Measurements from ENCODE around the gene MTG1.
"Not testable (repeated sequence)": the region's sequence is repeated elsewhere in the genome, so short reads cannot be mapped to it uniquely, and the experiment has no call there.

Gene MTG1

GRCh38 chr10:133424102-133424501 lies 30.1 kb downstream of the MTG1 start:
- not testable (repeated sequence) for DNase-seq (ENCODE audit: low read depth)

GRCh38 chr10:133424601-133425000 lies 30.6 kb downstream of the MTG1 start, which contains the start of gene SPRN:
TSS of gene SPRN (minus strand) at chr10:133424625. CDS start at chr10:133423681, 944 bp downstream.
- not testable (repeated sequence) for DNase-seq (ENCODE audit: low read depth)

- DNase-seq (ENCODE audit: low read depth): not testable (repeated sequence)
Observed at GRCh38 chr10:133429571-133429970, 35.6 kb downstream of the MTG1 start.

- DNase-seq (ENCODE audit: low read depth): not testable (repeated sequence)
Observed at GRCh38 chr10:133431888-133432613, 38.1 kb downstream of the MTG1 start.

GRCh38 chr10:133432789-133433188 lies 38.8 kb downstream of the MTG1 start:
- DNase-seq (ENCODE audit: low read depth): not testable (repeated sequence)

GRCh38 chr10:133438711-133439273 lies 44.8 kb downstream of the MTG1 start:
- no peak for DNase-seq (ENCODE audit: low read depth)

GRCh38 chr10:133439517-133440461 lies 45.8 kb downstream of the MTG1 start:
- no peak for DNase-seq (ENCODE audit: low read depth)

GRCh38 chr10:133440633-133441285 lies 46.8 kb downstream of the MTG1 start:
- no peak for DNase-seq (ENCODE audit: low read depth)

GRCh38 chr10:133441356-133441755 lies 47.4 kb downstream of the MTG1 start:
- not testable (repeated sequence) for DNase-seq (ENCODE audit: low read depth)

GRCh38 chr10:133441780-133442179 lies 47.8 kb downstream of the MTG1 start:
- no peak for DNase-seq (ENCODE audit: low read depth)

- DNase-seq (ENCODE audit: low read depth): no peak
Observed at GRCh38 chr10:133442191-133442966, 48.4 kb downstream of the MTG1 start.

GRCh38 chr10:133442967-133443924 lies 49.3 kb downstream of the MTG1 start:
- DNase-seq (ENCODE audit: low read depth): no peak

- DNase-seq (ENCODE audit: low read depth): no peak
Observed at GRCh38 chr10:133444342-133445267, 50.6 kb downstream of the MTG1 start.

- DNase-seq (ENCODE audit: low read depth): no peak
Observed at GRCh38 chr10:133445268-133445732, 51.3 kb downstream of the MTG1 start.

- DNase-seq (ENCODE audit: low read depth): no peak
Observed at GRCh38 chr10:133445751-133446708, 52.1 kb downstream of the MTG1 start.

- DNase-seq (ENCODE audit: low read depth): no peak
Observed at GRCh38 chr10:133446979-133447378, 53.0 kb downstream of the MTG1 start.

- DNase-seq (ENCODE audit: low read depth): no peak
Observed at GRCh38 chr10:133448120-133448519, 54.2 kb downstream of the MTG1 start.

- no peak for DNase-seq (ENCODE audit: low read depth)
Observed at GRCh38 chr10:133451346-133451745, 57.4 kb downstream of the MTG1 start.

Measured in activated T-helper 9 cell treated with anti-CD3 and anti-CD28 coated beads, Interleukin-2, amount 50 U/mL, for 16 hours (primary cell).